Measurements from ENCODE around the gene SPOCK2.
A peak's percentile ranks its signal among the peaks of the same experiment; 100 is the strongest.
"Not testable (repeated sequence)": the region's sequence is repeated elsewhere in the genome, so short reads cannot be mapped to it uniquely, and the experiment has no call there.

SPOCK2 gene

GRCh38 chr10:72050873-72051272 lies 37.5 kb downstream of the SPOCK2 start:
- no peak for DNase-seq

- DNase-seq: no peak
These were observed 38.2 kb downstream of the SPOCK2 start for GRCh38 chr10:72049969-72050781.

- no peak for DNase-seq
These were observed 38.9 kb downstream of the SPOCK2 start for GRCh38 chr10:72049472-72049871.

GRCh38 chr10:72048450-72049124 lies 39.8 kb downstream of the SPOCK2 start:
- DNase-seq: peak; percentile 73

GRCh38 chr10:72045586-72045985 lies 42.8 kb downstream of the SPOCK2 start:
- DNase-seq: no peak

GRCh38 chr10:72044417-72045041 lies 43.8 kb downstream of the SPOCK2 start:
- DNase-seq: no peak

- DNase-seq: no peak
These were observed 45.1 kb downstream of the SPOCK2 start for GRCh38 chr10:72043016-72043834.

- no peak for DNase-seq
These were observed 46.9 kb downstream of the SPOCK2 start for GRCh38 chr10:72041491-72041890.

GRCh38 chr10:72039377-72039776 lies 49.0 kb downstream of the SPOCK2 start:
- no peak for DNase-seq

GRCh38 chr10:72038458-72039001 lies 49.8 kb downstream of the SPOCK2 start:
- DNase-seq: no peak

- no peak for DNase-seq
These were observed 50.5 kb downstream of the SPOCK2 start for GRCh38 chr10:72037811-72038210.

- DNase-seq: no peak
These were observed 51.1 kb downstream of the SPOCK2 start for GRCh38 chr10:72037266-72037665.

- no peak for DNase-seq
These were observed 53.0 kb downstream of the SPOCK2 start for GRCh38 chr10:72035252-72035887.

- DNase-seq: no peak
These were observed 53.6 kb downstream of the SPOCK2 start for GRCh38 chr10:72034761-72035160.

- DNase-seq: no peak
These were observed 54.3 kb downstream of the SPOCK2 start for GRCh38 chr10:72034040-72034499.

GRCh38 chr10:72032409-72033162 lies 55.8 kb downstream of the SPOCK2 start:
- not testable (repeated sequence) for DNase-seq

- DNase-seq: no peak
These were observed 56.6 kb downstream of the SPOCK2 start for GRCh38 chr10:72031706-72032105.

- no peak for DNase-seq
These were observed 57.4 kb downstream of the SPOCK2 start for GRCh38 chr10:72030762-72031543.

GRCh38 chr10:72029414-72029813 lies 58.9 kb downstream of the SPOCK2 start:
- no peak for DNase-seq

- DNase-seq: no peak
These were observed 60.9 kb downstream of the SPOCK2 start for GRCh38 chr10:72027498-72027897.
